Ishikawa (cell line): ENCODE data around the gene CAPG.

Experiments
- EGR1 ChIP-seq: IDR thresholded peaks from 2 replicates; pipeline ENCODE4 v1.6.1; 2012
- RAD21 ChIP-seq: IDR thresholded peaks from 2 replicates; pipeline ENCODE4 v1.6.1; 2012; ENCODE audit warnings: low read depth
- REST ChIP-seq: IDR thresholded peaks from 2 replicates; pipeline ENCODE4 v1.6.1; 2012; ENCODE audit warnings: low read depth, mild to moderate bottlenecking
- TAF1 ChIP-seq: IDR thresholded peaks from 2 replicates; pipeline ENCODE4 v1.6.1; 2012; ENCODE audit warnings: low read depth, mild to moderate bottlenecking
- TCF12 ChIP-seq: IDR thresholded peaks from 2 replicates; pipeline ENCODE4 v1.6.1; 2012; ENCODE audit warnings: low read depth
- USF1 ChIP-seq: IDR thresholded peaks from 2 replicates; pipeline ENCODE4 v1.6.1; 2012

DNA sequence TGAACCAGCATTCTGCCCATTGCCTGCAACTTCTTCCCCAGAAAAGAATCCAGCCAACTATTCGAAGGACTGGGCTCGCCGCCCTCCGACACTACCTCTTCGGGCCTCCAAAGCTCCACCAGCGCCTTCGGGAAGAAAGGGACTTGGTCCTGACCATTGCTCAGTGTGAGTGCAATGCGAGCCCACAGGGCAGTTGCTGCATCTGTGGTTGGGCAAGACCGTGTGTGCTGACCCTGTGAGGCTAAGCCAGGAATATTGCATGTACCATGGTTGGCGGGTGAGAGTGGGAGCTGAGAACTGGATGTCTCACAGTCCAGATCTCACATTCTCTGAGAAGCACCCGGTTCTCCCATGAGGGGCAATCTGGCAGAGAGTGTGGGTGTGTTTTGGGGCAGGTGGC, 39.1 kb downstream of the CAPG start:
- no peak for TF ChIP-seq TCF12
- no peak for TF ChIP-seq RAD21
- no peak for TF ChIP-seq REST
- TF ChIP-seq EGR1, result no peak
- no peak for TF ChIP-seq TAF1
- no peak for TF ChIP-seq USF1
